ENCODE measurements around the gene USP28.
"Not testable (repeated sequence)": the region's sequence is repeated elsewhere in the genome, so short reads cannot be mapped to it uniquely, and the experiment has no call there.

The USP28 gene

DNA sequence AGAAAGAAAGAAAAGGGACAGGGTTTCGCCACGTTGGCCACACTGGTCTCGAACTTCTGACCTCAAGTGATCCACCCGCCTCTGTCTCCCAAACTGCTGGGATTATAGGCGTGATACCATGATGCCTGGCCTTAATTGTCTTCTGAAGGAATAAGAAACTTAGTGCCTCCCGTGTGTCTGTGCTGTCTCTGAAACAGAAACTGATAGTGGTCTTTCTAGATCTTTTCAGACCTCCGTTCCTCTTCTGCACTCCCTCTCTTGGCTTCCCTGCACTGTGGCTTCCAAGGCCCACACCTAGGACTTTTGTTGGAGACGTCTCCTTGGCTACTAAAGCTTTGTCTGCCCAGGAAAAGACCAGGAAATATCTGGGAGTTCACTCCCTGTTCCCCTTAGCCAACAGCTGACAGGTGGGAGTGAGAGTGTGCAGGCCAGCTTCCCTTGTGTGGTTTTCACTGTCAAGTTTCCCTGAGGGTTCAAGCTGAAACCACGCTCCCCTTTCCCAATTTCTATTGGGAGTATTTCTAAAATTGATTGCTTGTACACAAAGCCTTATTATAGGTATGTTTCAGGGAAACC is 19.1 kb upstream of the USP28 start:
- Histone ChIP-seq H3K4me1 (ENCODE audit: control extremely low read depth in 1 of 4, control insufficient read depth in 4 of 4, insufficient read depth in 4 of 4, low read length in 3 of 4) (peaks cover 0 to 7% (median 0%) of the 10 kb centered on the region in 4 experiments), H3K4me3 (ENCODE audit: control insufficient read depth in 1 of 7, extremely low read depth in 1 of 7, insufficient read depth in 4 of 7, low read depth in 2 of 7, low read length in 6 of 7) (no peak overlapping the region), H3K27ac (ENCODE audit: insufficient read depth in 1 of 2, low read depth in 1 of 2, low read length in 2 of 2, poor library complexity in 1 of 2, severe bottlenecking in 2 of 2) (no peak overlapping the region), H3K9me3 (ENCODE audit: control extremely low read depth in 1 of 5, control insufficient read depth in 4 of 5, insufficient read depth in 2 of 5, low read depth in 1 of 5, low read length in 4 of 5) (no peaks in the 10 kb centered on the region), H3K36me3 (ENCODE audit: control insufficient read depth in 4 of 4, insufficient read depth in 4 of 4, low read length in 3 of 4) (no peaks in the 10 kb centered on the region), H3K27me3 (replicated peaks in 2 of 5; ENCODE audit: control insufficient read depth in 4 of 5, insufficient read depth in 5 of 5, low read length in 4 of 5) (peaks cover 0 to 2% (median 0%) of the 10 kb centered on the region in 5 experiments)
- no peak for DNase-seq
- POLR2A ChIA-PET, result interaction anchor here (1.1 kb wide), 1 partner anchor 368 kb away, joined by 3 read pairs; no protein-coding TSS in a partner anchor
- CTCF ChIA-PET, result interaction anchor here (0.7 to 7.2 kb wide), 4 partner anchors 18 to 368 kb away, joined by 3 to 168 read pairs (median 3); no protein-coding TSS in a partner anchor
- 80% methylated on average over 7 of the region's 9 CpGs for WGBS (ENCODE audit: insufficient coverage)

DNA sequence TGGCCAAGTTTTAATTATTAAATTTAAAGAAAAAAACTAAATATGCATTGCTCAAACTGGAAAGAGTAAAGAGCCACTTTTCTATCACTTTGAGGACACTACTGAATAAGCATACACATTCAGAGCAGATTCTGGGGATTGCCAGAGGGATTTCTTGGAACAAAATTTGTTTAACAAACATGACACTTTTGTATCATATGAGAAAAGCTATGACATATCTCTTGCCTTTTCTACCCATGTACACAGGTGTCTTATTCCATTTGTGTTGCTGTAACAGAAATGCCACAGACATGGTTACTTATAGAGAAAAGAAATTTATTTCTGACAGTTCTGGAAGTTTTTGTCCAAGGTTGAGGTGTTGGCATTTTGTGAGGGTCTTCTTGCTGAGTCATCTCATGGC is 13.5 kb upstream of the USP28 start:
- Histone ChIP-seq H3K27me3 (replicated peaks in 2 of 5; ENCODE audit: control insufficient read depth in 4 of 5, insufficient read depth in 5 of 5, low read length in 4 of 5) (no peaks in the 10 kb centered on the region), H3K4me3 (ENCODE audit: control insufficient read depth in 1 of 7, extremely low read depth in 1 of 7, insufficient read depth in 4 of 7, low read depth in 2 of 7, low read length in 6 of 7) (no peak overlapping the region), H3K9me3 (ENCODE audit: control extremely low read depth in 1 of 5, control insufficient read depth in 4 of 5, insufficient read depth in 2 of 5, low read depth in 1 of 5, low read length in 4 of 5) (no peaks in the 10 kb centered on the region), H3K27ac (ENCODE audit: insufficient read depth in 1 of 2, low read depth in 1 of 2, low read length in 2 of 2, poor library complexity in 1 of 2, severe bottlenecking in 2 of 2) (no peak overlapping the region), H3K36me3 (ENCODE audit: control insufficient read depth in 4 of 4, insufficient read depth in 4 of 4, low read length in 3 of 4) (no peaks in the 10 kb centered on the region), H3K4me1 (ENCODE audit: control extremely low read depth in 1 of 4, control insufficient read depth in 4 of 4, insufficient read depth in 4 of 4, low read length in 3 of 4) (no peaks in the 10 kb centered on the region)
- POLR2A ChIA-PET, result no interaction called here
- CTCF ChIA-PET, result interaction anchor here (1.0 to 1.7 kb wide), 2 partner anchors 371 to 372 kb away, joined by 3 to 4 read pairs; no protein-coding TSS in a partner anchor
- no peak for DNase-seq

DNA sequence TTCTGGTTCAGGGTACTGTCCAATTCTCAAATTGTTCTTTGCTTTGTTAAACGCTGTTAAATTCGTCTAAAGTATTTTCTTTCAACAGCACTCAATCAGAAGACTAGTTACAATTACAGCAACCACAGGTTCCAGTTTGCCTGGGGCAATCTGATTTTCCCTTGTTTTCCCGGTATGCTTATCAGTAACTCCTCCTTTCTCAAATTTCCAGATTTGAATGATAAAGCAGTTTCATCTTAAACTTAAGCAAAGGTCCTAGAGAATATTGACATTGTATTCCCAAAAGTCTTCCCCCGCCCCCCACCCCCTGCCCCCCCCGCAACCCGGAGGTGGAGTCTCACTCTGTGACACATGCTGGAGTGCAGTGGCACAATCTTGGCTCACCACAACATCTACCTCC is 10.5 kb upstream of the USP28 start:
- WGBS (ENCODE audit: insufficient coverage), result 89% methylated on average over 3 of the region's 6 CpGs
- no peak for DNase-seq
- Histone ChIP-seq H3K4me3 (ENCODE audit: control insufficient read depth in 1 of 7, extremely low read depth in 1 of 7, insufficient read depth in 4 of 7, low read depth in 2 of 7, low read length in 6 of 7) (no peak overlapping the region), H3K4me1 (ENCODE audit: control extremely low read depth in 1 of 4, control insufficient read depth in 4 of 4, insufficient read depth in 4 of 4, low read length in 3 of 4) (no peaks in the 10 kb centered on the region), H3K9me3 (ENCODE audit: control extremely low read depth in 1 of 5, control insufficient read depth in 4 of 5, insufficient read depth in 2 of 5, low read depth in 1 of 5, low read length in 4 of 5) (no peaks in the 10 kb centered on the region), H3K27ac (ENCODE audit: insufficient read depth in 1 of 2, low read depth in 1 of 2, low read length in 2 of 2, poor library complexity in 1 of 2, severe bottlenecking in 2 of 2) (no peak overlapping the region), H3K27me3 (replicated peaks in 2 of 5; ENCODE audit: control insufficient read depth in 4 of 5, insufficient read depth in 5 of 5, low read length in 4 of 5) (no peaks in the 10 kb centered on the region), H3K36me3 (ENCODE audit: control insufficient read depth in 4 of 4, insufficient read depth in 4 of 4, low read length in 3 of 4) (no peaks in the 10 kb centered on the region)
- POLR2A ChIA-PET, result no interaction called here
- CTCF ChIA-PET, result no interaction called here

DNA sequence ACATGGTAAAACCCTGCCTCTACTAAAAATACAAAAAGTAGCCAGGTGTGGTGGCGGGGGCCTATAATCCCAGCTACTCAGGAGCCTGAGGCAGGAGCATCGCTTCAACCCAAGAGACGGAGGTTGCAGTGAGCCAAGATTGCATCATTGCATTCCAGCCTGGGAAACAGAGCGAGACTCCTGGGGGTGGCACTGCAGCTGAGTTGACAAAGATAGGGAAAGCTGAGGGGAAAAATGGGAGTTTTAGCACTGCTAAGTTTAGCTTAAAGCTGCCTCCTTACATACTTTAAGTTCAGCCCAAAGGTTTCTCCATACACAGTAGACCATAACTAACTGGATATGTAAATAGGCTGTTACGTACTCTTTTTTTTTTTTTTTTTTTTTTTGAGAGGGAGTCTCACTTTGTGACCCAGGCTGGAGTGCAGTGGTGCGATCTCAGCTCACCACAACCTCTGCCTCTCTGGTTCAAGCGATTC is 9.0 kb upstream of the USP28 start:
- no peaks in the 10 kb centered on the region for H3K36me3 ChIP-seq (ENCODE audit: control insufficient read depth in 4 of 4, insufficient read depth in 4 of 4, low read length in 3 of 4)
- no peak overlapping the region for H3K4me3 ChIP-seq (ENCODE audit: control insufficient read depth in 1 of 7, extremely low read depth in 1 of 7, insufficient read depth in 4 of 7, low read depth in 2 of 7, low read length in 6 of 7)
- 100% methylated on average over 6 of the region's 7 CpGs for WGBS (ENCODE audit: insufficient coverage)
- ChIA-PET POLR2A (no interaction called here), CTCF (interaction anchor here (1.1 kb wide), 1 partner anchor 12 kb away, joined by 4 read pairs; no protein-coding TSS in a partner anchor)
- H3K9me3 ChIP-seq (ENCODE audit: control extremely low read depth in 1 of 5, control insufficient read depth in 4 of 5, insufficient read depth in 2 of 5, low read depth in 1 of 5, low read length in 4 of 5), result peaks cover 0 to 1% (median 0%) of the 10 kb centered on the region in 5 experiments
- DNase-seq, result no peak
- no peak overlapping the region for H3K27ac ChIP-seq (ENCODE audit: insufficient read depth in 1 of 2, low read depth in 1 of 2, low read length in 2 of 2, poor library complexity in 1 of 2, severe bottlenecking in 2 of 2)
- no peaks in the 10 kb centered on the region for H3K4me1 ChIP-seq (ENCODE audit: control extremely low read depth in 1 of 4, control insufficient read depth in 4 of 4, insufficient read depth in 4 of 4, low read length in 3 of 4)
- no peaks in the 10 kb centered on the region for H3K27me3 ChIP-seq (replicated peaks in 2 of 5; ENCODE audit: control insufficient read depth in 4 of 5, insufficient read depth in 5 of 5, low read length in 4 of 5)

DNA sequence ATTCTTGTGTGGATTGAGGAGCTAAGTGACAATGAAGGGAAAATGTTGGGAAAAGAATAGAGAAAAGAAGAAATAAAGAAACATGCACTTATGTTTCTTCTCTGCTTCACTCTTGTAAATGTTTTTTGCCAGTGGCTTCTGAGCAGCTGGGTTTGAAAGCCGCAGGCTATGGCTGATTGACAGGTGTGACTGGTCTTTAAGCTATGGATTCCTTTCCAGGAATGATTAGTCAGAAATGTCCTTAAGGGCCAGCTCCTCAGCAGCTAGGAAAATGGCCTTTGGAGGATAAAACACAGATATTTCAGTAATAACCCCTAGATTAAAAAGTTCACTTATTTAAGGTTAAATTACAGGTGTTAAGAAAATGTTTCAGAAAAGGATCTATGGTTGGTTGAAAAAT is 6.5 kb upstream of the USP28 start:
- H3K36me3 ChIP-seq (ENCODE audit: control insufficient read depth in 4 of 4, insufficient read depth in 4 of 4, low read length in 3 of 4), result no peaks in the 10 kb centered on the region
- WGBS (ENCODE audit: insufficient coverage), result 100% methylated on average over 1 of the region's 1 CpG
- POLR2A ChIA-PET, result no interaction called here
- H3K9me3 ChIP-seq (ENCODE audit: control extremely low read depth in 1 of 5, control insufficient read depth in 4 of 5, insufficient read depth in 2 of 5, low read depth in 1 of 5, low read length in 4 of 5), result peaks cover 0 to 3% (median 0%) of the 10 kb centered on the region in 5 experiments
- no peak overlapping the region for H3K4me3 ChIP-seq (ENCODE audit: control insufficient read depth in 1 of 7, extremely low read depth in 1 of 7, insufficient read depth in 4 of 7, low read depth in 2 of 7, low read length in 6 of 7)
- H3K27ac ChIP-seq (ENCODE audit: insufficient read depth in 1 of 2, low read depth in 1 of 2, low read length in 2 of 2, poor library complexity in 1 of 2, severe bottlenecking in 2 of 2), result no peak overlapping the region
- H3K4me1 ChIP-seq (ENCODE audit: control extremely low read depth in 1 of 4, control insufficient read depth in 4 of 4, insufficient read depth in 4 of 4, low read length in 3 of 4), result peaks cover 0 to 10% (median 2%) of the 10 kb centered on the region in 4 experiments
- DNase-seq, result no peak
- CTCF ChIA-PET, result no interaction called here
- no peaks in the 10 kb centered on the region for H3K27me3 ChIP-seq (replicated peaks in 2 of 5; ENCODE audit: control insufficient read depth in 4 of 5, insufficient read depth in 5 of 5, low read length in 4 of 5)

DNA sequence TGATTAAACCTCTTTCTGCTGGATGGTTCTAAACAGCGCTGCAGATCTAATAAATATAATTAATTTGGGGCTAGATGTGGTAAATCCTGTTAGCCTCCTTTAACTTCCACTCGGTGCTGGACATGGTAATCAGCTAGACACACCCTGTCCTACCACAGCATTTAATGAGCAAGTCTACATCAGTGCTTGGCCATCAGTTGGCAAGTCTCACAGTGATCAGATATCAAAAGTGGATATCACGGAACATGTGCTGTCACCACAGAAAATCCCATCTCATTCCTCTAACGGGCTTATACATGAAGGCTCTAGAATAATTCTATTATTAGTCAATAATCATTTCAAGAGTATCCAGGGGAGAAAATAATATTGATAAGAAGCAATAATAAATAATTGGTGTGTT is 5.6 kb upstream of the USP28 start:
- Histone ChIP-seq H3K9me3 (ENCODE audit: control extremely low read depth in 1 of 5, control insufficient read depth in 4 of 5, insufficient read depth in 2 of 5, low read depth in 1 of 5, low read length in 4 of 5) (peaks cover 0 to 3% (median 0%) of the 10 kb centered on the region in 5 experiments), H3K27me3 (replicated peaks in 2 of 5; ENCODE audit: control insufficient read depth in 4 of 5, insufficient read depth in 5 of 5, low read length in 4 of 5) (no peaks in the 10 kb centered on the region), H3K36me3 (ENCODE audit: control insufficient read depth in 4 of 4, insufficient read depth in 4 of 4, low read length in 3 of 4) (no peaks in the 10 kb centered on the region), H3K4me3 (ENCODE audit: control insufficient read depth in 1 of 7, extremely low read depth in 1 of 7, insufficient read depth in 4 of 7, low read depth in 2 of 7, low read length in 6 of 7) (no peak overlapping the region), H3K27ac (ENCODE audit: insufficient read depth in 1 of 2, low read depth in 1 of 2, low read length in 2 of 2, poor library complexity in 1 of 2, severe bottlenecking in 2 of 2) (no peak overlapping the region), H3K4me1 (ENCODE audit: control extremely low read depth in 1 of 4, control insufficient read depth in 4 of 4, insufficient read depth in 4 of 4, low read length in 3 of 4) (peaks cover 0 to 19% (median 3%) of the 10 kb centered on the region in 4 experiments)
- 89% methylated on average over 1 of the region's 4 CpGs for WGBS (ENCODE audit: insufficient coverage)
- CTCF ChIA-PET, result no interaction called here
- POLR2A ChIA-PET, result no interaction called here
- no peak for DNase-seq

DNA sequence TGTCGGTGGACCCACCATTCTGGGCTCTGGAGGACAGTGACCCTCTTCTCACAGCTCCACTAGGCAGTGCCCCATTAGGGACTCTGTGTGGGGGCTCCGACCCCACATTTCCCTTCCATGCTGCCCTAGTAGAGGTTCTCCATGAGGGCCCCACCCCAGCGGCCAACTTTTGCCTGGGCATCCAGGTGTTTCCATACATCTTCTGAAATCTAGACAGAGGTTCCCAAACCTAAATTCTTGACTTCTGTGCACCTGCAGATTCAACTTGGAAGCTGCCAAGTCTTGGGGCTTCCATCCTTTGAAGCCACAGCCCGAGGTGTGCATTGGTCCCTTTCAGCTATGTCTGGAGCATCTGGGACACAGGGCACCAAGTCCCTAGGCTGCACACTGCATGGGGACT is 4.1 kb upstream of the USP28 start:
- 100% methylated on average over 3 of the region's 4 CpGs for WGBS (ENCODE audit: insufficient coverage)
- H3K27me3 ChIP-seq (replicated peaks in 2 of 5; ENCODE audit: control insufficient read depth in 4 of 5, insufficient read depth in 5 of 5, low read length in 4 of 5); H3K27ac ChIP-seq (ENCODE audit: insufficient read depth in 1 of 2, low read depth in 1 of 2, low read length in 2 of 2, poor library complexity in 1 of 2, severe bottlenecking in 2 of 2); H3K36me3 ChIP-seq (ENCODE audit: control insufficient read depth in 4 of 4, insufficient read depth in 4 of 4, low read length in 3 of 4); H3K9me3 ChIP-seq (ENCODE audit: control extremely low read depth in 1 of 5, control insufficient read depth in 4 of 5, insufficient read depth in 2 of 5, low read depth in 1 of 5, low read length in 4 of 5); POLR2A ChIA-PET; DNase-seq; H3K4me3 ChIP-seq (ENCODE audit: control insufficient read depth in 1 of 7, extremely low read depth in 1 of 7, insufficient read depth in 4 of 7, low read depth in 2 of 7, low read length in 6 of 7): not testable (repeated sequence)
- H3K4me1 ChIP-seq (ENCODE audit: control extremely low read depth in 1 of 4, control insufficient read depth in 4 of 4, insufficient read depth in 4 of 4, low read length in 3 of 4), result peaks cover 5 to 25% (median 8%) of the 10 kb centered on the region in 4 experiments
- CTCF ChIA-PET, result interaction anchor here (1.6 kb wide), 1 partner anchor 16 kb away, joined by 5 read pairs; no protein-coding TSS in a partner anchor
